Panc1 (cell line): ENCODE data around the gene SLC5A9.

Experiments
- POLR2AphosphoS5 ChIP-seq: IDR thresholded peaks from 2 replicates; pipeline ENCODE4 v1.6.1; 2012; ENCODE audit warnings: mild to moderate bottlenecking, low read depth, low read length, moderate library complexity
- TF ChIP-seq, protein P1 (sequence below): fragments of 450-650 bp; IDR thresholded peaks from 2 replicates; pipeline ENCODE4 v1.5.1; 2017; ENCODE audit warnings: mild to moderate bottlenecking

DNA sequence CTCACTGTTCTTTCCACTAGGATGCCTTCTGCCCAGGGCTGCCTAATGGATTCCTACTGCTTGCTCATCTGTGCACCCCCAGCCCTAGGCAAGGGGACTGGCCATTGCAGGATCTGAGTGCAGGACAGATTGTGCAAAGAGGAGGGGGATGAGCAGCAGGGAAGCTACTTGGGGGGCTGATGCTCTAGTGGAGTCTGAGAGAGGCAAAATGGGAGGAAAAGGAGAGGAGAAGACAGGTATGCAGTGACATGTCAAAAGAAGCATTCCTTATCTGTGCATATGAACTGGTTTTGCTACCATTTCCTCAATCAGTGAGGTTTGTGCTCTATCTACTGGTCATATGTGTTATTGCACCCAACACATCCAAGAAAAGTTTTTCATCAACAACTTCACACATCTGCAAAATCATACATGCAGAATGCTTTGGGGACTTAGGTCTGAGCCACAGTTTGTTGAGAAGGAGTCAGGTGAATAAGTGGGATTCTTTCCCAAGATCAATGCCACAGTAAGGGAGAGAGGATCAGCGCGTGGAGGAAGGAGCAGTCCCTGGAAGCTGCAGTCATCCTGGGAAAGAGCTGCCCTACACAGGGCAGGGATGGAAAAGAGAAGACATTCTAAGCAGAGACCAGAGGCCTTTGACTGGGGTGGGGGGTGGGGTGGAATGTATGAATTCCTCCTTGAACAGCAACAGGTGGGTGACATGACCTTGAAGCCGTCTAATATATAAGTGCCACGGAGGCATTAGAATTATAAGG is 14.4 kb downstream of the SLC5A9 start:
- TF ChIP-seq, protein P1, sequence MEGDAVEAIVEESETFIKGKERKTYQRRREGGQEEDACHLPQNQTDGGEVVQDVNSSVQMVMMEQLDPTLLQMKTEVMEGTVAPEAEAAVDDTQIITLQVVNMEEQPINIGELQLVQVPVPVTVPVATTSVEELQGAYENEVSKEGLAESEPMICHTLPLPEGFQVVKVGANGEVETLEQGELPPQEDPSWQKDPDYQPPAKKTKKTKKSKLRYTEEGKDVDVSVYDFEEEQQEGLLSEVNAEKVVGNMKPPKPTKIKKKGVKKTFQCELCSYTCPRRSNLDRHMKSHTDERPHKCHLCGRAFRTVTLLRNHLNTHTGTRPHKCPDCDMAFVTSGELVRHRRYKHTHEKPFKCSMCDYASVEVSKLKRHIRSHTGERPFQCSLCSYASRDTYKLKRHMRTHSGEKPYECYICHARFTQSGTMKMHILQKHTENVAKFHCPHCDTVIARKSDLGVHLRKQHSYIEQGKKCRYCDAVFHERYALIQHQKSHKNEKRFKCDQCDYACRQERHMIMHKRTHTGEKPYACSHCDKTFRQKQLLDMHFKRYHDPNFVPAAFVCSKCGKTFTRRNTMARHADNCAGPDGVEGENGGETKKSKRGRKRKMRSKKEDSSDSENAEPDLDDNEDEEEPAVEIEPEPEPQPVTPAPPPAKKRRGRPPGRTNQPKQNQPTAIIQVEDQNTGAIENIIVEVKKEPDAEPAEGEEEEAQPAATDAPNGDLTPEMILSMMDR, result peak; percentile 75
- no peak for TF ChIP-seq POLR2AphosphoS5
